Measurements from ENCODE around the gene NDE1. TPM values are rescaled to one million over a fixed set of nuclear protein-coding genes. Genes with fewer than 3 reads are reported as not detected.

Gene NDE1
- total and polyA plus RNA-seq, 2 donors (not counting 1 experiment from before 2014, with no cell fraction given) = 23.8 to 24.0 TPM

- peaks cover 14% of the 10 kb centered on the region for H3K4me1 ChIP-seq (ENCODE audit: control insufficient read depth, extremely low read depth, insufficient read depth, low read length)
- H3K4me2 ChIP-seq (ENCODE audit: extremely low read depth, insufficient read depth, low read length) = peak overlapping the region; percentile 90
- H3K4me3 ChIP-seq (replicated peaks in 1 of 4; ENCODE audit: control extremely low read depth in 1 of 4, insufficient read depth in 1 of 4, low read depth in 3 of 4, low read length in 4 of 4) = peak overlapping the region; percentile 37 to 55 (median 42)
- no peak overlapping the region for H3K9ac ChIP-seq (ENCODE audit: insufficient read depth, low read length)
- H3K79me2 ChIP-seq (ENCODE audit: control insufficient read depth, insufficient read depth, low read length) = peaks cover 26% of the 10 kb centered on the region
- no peak overlapping the region for H3K27ac ChIP-seq (ENCODE audit: insufficient read depth, low read length)
- H2AFZ ChIP-seq (ENCODE audit: low read length) = peak overlapping the region; percentile 81
- H3K27me3 ChIP-seq (ENCODE audit: control insufficient read depth, insufficient read depth, low read length) = no peaks in the 10 kb centered on the region
- no peak for DNase-seq (ENCODE audit: low read depth in 2 of 2)
- H3K36me3 ChIP-seq (ENCODE audit: control insufficient read depth, insufficient read depth, low read length) = no peaks in the 10 kb centered on the region
- no peaks in the 10 kb centered on the region for H4K20me1 ChIP-seq (ENCODE audit: control insufficient read depth, extremely low read depth, insufficient read depth, low read length)
- TF ChIP-seq EZH2 (IDR thresholded peaks at IDR 0.05; ENCODE audit: low read length, missing control alignments) = no peak
- TF ChIP-seq CTCF (conservative IDR thresholded peaks at IDR 0.05 in 1 of 2, IDR thresholded peaks at IDR 0.05 in 1 of 2; ENCODE audit: low read depth in 1 of 2, low read length in 2 of 2) = no peak
- no peaks in the 10 kb centered on the region for H3K9me3 ChIP-seq (ENCODE audit: control insufficient read depth, insufficient read depth, low read depth, low read length)
These were observed 372 bp upstream of the NDE1 start for GRCh38 chr16:15649727-15650018.

DNA sequence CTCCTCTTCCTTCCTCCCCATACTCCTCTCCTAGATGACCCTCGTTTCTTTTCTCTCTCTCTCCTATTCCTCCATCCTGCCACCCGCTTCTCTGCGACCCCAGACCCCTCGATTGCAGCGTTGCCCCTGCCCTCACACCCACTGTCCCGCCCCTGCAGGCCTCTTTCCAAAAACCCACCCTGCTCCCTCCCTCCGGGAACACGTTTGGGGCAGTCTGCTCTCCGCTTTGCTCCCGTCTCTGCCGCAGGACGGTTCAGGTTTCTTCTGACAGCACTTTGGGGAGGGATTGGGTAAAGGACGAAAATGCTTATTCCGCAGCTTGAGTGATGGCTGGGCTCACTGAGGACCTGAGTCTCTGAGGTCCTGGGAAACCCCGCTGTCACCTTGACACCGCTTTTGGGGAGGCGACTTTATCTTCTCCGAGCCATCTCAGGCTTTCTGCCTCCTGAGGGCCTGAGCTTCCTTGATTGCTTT, 690 bp downstream of the NDE1 start:
- Histone ChIP-seq H3K36me3 (ENCODE audit: control insufficient read depth, insufficient read depth, low read length) (no peaks in the 10 kb centered on the region), H3K4me1 (ENCODE audit: control insufficient read depth, extremely low read depth, insufficient read depth, low read length) (peaks cover 14% of the 10 kb centered on the region), H3K27me3 (ENCODE audit: control insufficient read depth, insufficient read depth, low read length) (no peaks in the 10 kb centered on the region), H2AFZ (ENCODE audit: low read length) (peak overlapping the region; percentile 82), H3K4me3 (replicated peaks in 1 of 4; ENCODE audit: control extremely low read depth in 1 of 4, insufficient read depth in 1 of 4, low read depth in 3 of 4, low read length in 4 of 4) (peak overlapping the region; percentile 77 to 91 (median 88)), H3K79me2 (ENCODE audit: control insufficient read depth, insufficient read depth, low read length) (peaks cover 32% of the 10 kb centered on the region), H4K20me1 (ENCODE audit: control insufficient read depth, extremely low read depth, insufficient read depth, low read length) (no peaks in the 10 kb centered on the region), H3K27ac (ENCODE audit: insufficient read depth, low read length) (peak overlapping the region; percentile 82), H3K4me2 (ENCODE audit: extremely low read depth, insufficient read depth, low read length) (peak overlapping the region; percentile 86), H3K9ac (ENCODE audit: insufficient read depth, low read length) (peak overlapping the region; percentile 87), H3K9me3 (ENCODE audit: control insufficient read depth, insufficient read depth, low read depth, low read length) (no peaks in the 10 kb centered on the region)
- peak; percentile 31 to 40 for DNase-seq (ENCODE audit: low read depth in 2 of 2)
- TF ChIP-seq CTCF (conservative IDR thresholded peaks at IDR 0.05 in 1 of 2, IDR thresholded peaks at IDR 0.05 in 1 of 2; ENCODE audit: low read depth in 1 of 2, low read length in 2 of 2) (no peak), EZH2 (IDR thresholded peaks at IDR 0.05; ENCODE audit: low read length, missing control alignments) (no peak)

GRCh38 chr16:15652293-15653001, 2.4 kb downstream of the NDE1 start:
- no peaks in the 10 kb centered on the region for H3K27me3 ChIP-seq (ENCODE audit: control insufficient read depth, insufficient read depth, low read length)
- no peak overlapping the region for H3K27ac ChIP-seq (ENCODE audit: insufficient read depth, low read length)
- H3K4me1 ChIP-seq (ENCODE audit: control insufficient read depth, extremely low read depth, insufficient read depth, low read length) = peaks cover 14% of the 10 kb centered on the region
- H3K4me3 ChIP-seq (replicated peaks in 1 of 4; ENCODE audit: control extremely low read depth in 1 of 4, insufficient read depth in 1 of 4, low read depth in 3 of 4, low read length in 4 of 4) = no peak overlapping the region
- no peak overlapping the region for H3K4me2 ChIP-seq (ENCODE audit: extremely low read depth, insufficient read depth, low read length)
- TF ChIP-seq CTCF (conservative IDR thresholded peaks at IDR 0.05 in 1 of 2, IDR thresholded peaks at IDR 0.05 in 1 of 2; ENCODE audit: low read depth in 1 of 2, low read length in 2 of 2) (no peak), EZH2 (IDR thresholded peaks at IDR 0.05; ENCODE audit: low read length, missing control alignments) (no peak)
- H3K36me3 ChIP-seq (ENCODE audit: control insufficient read depth, insufficient read depth, low read length) = no peaks in the 10 kb centered on the region
- H3K79me2 ChIP-seq (ENCODE audit: control insufficient read depth, insufficient read depth, low read length) = peaks cover 44% of the 10 kb centered on the region
- H2AFZ ChIP-seq (ENCODE audit: low read length) = no peak overlapping the region
- H4K20me1 ChIP-seq (ENCODE audit: control insufficient read depth, extremely low read depth, insufficient read depth, low read length) = no peaks in the 10 kb centered on the region
- H3K9ac ChIP-seq (ENCODE audit: insufficient read depth, low read length) = no peak overlapping the region
- peak in 1 of 2 donors; percentile 41 for DNase-seq (ENCODE audit: low read depth in 2 of 2)
- no peaks in the 10 kb centered on the region for H3K9me3 ChIP-seq (ENCODE audit: control insufficient read depth, insufficient read depth, low read depth, low read length)

Measured in fibroblast of lung (primary cell).